DND-41 (cell line): ENCODE measurements around the gene NR1D1.
A peak's percentile ranks its signal among the peaks of the same experiment; 100 is the strongest.

Experiments
- ATAC-seq: fragments of 200-7000 bp; cut with Tn5 transposase; 3 replicates; pipeline ENCODE4 v1.9.1; 2021; ENCODE audit warnings: low read depth; ENCODE audit not compliant: insufficient read depth
- DNase-seq: peaks from one replicate; pipeline ENCODE4 v3.0.0-alpha.2; 2020
- H2AFZ ChIP-seq: 2 replicates; pipeline ENCODE4 v1.6.0; 2012; ENCODE audit warnings: low read depth, low read length
- H3K27ac ChIP-seq: 2 replicates; pipeline ENCODE4 v1.5.1; 2012; ENCODE audit warnings: low read length, inconsistent platforms
- H3K27me3 ChIP-seq: fragments of 200-600 bp; sonication (generic); 2 replicates; pipeline ENCODE4 v1.6.0; 2012; ENCODE audit warnings: low read length, mild to moderate bottlenecking, inconsistent platforms; ENCODE audit not compliant: insufficient read depth, poor library complexity
- H3K36me3 ChIP-seq: 2 replicates; pipeline ENCODE4 v1.5.1; 2012; ENCODE audit warnings: low read length, inconsistent platforms; ENCODE audit not compliant: insufficient read depth
- H3K4me1 ChIP-seq: 2 replicates; pipeline ENCODE4 v1.5.1; 2012; ENCODE audit warnings: mild to moderate bottlenecking, low read length; ENCODE audit not compliant: insufficient read depth
- H3K4me2 ChIP-seq: 2 replicates; pipeline ENCODE4 v1.6.0; 2012; ENCODE audit warnings: mild to moderate bottlenecking, moderate library complexity, low read length, inconsistent platforms; ENCODE audit not compliant: insufficient read depth
- H3K4me3 ChIP-seq, 2 experiments: fragments of 200-600 bp in 1 of 2; shearing (Covaris generic) in 1 of 2; 2 replicates each; pipeline ENCODE4 v1.5.1; 2012 to 2016; ENCODE audit warnings: inconsistent platforms in 2 of 2, low read length in 2 of 2, mild to moderate bottlenecking in 2 of 2, low read depth in 1 of 2, moderate library complexity in 1 of 2
- H3K79me2 ChIP-seq: 2 replicates; pipeline ENCODE4 v1.6.0; 2012; ENCODE audit warnings: low read length, inconsistent platforms; ENCODE audit not compliant: insufficient read depth
- H3K9ac ChIP-seq: 2 replicates; pipeline ENCODE4 v1.6.0; 2012; ENCODE audit warnings: low read depth, mild to moderate bottlenecking, inconsistent platforms, low read length, moderate library complexity
- H3K9me3 ChIP-seq: 2 replicates; pipeline ENCODE4 v1.5.1; 2012; ENCODE audit warnings: low read length, moderate library complexity, mild to moderate bottlenecking, inconsistent platforms; ENCODE audit not compliant: insufficient read depth, severe bottlenecking
- H4K20me1 ChIP-seq: 2 replicates; pipeline ENCODE4 v1.6.0; 2012; ENCODE audit warnings: low read length; ENCODE audit not compliant: insufficient read depth
- CTCF ChIP-seq: IDR thresholded peaks from 2 replicates; pipeline ENCODE4 v1.5.1; 2012; ENCODE audit warnings: borderline replicate concordance, low read length, moderate library complexity, mild to moderate bottlenecking; ENCODE audit not compliant: poor library complexity, severe bottlenecking; ENCODE audit errors: extremely low read depth
- EZH2 ChIP-seq: IDR thresholded peaks from 3 replicates; pipeline ENCODE4 v1.6.1; 2012; ENCODE audit warnings: borderline replicate concordance, low read depth, mild to moderate bottlenecking, moderate library complexity, low read length, inconsistent platforms; ENCODE audit not compliant: severe bottlenecking

Gene NR1D1

GRCh38 chr17:40121181-40122135 is 21.1 kb upstream of the NR1D1 start, which contains the start of gene MSL1:
Gene MSL1, plus strand, starts transcription at chr17:40121971. Its CDS starts 642 bp downstream, at chr17:40122613.
- Histone ChIP-seq H3K36me3 (peaks cover 25% of the 10 kb centered on the region), H3K4me2 (peak within 1 kb of the TSS; percentile 94), H3K27me3 (no peaks in the 10 kb centered on the region), H3K9ac (peak within 1 kb of the TSS; percentile 87), H3K4me1 (peaks cover 42% of the 10 kb centered on the region), H3K4me3 (peak within 1 kb of the TSS; percentile 74 to 79), H2AFZ (peak within 1 kb of the TSS; percentile 65), H4K20me1 (peaks cover 31% of the 10 kb centered on the region), H3K27ac (peak within 1 kb of the TSS; percentile 83), H3K79me2 (peaks cover 58% of the 10 kb centered on the region), H3K9me3 (no peaks in the 10 kb centered on the region)
- DNase-seq: peak; percentile 88
- peak; percentile 63 for ATAC-seq
- TF ChIP-seq EZH2 (no peak), CTCF (no peak)

GRCh38 chr17:40115101-40115436 is 14.7 kb upstream of the NR1D1 start:
- Histone ChIP-seq H3K9ac (no peak overlapping the region), H3K4me3 (no peak overlapping the region), H3K36me3 (no peaks in the 10 kb centered on the region), H3K4me1 (peaks cover 39% of the 10 kb centered on the region), H3K4me2 (no peak overlapping the region), H4K20me1 (no peaks in the 10 kb centered on the region), H3K27me3 (no peaks in the 10 kb centered on the region), H3K79me2 (peaks cover 2% of the 10 kb centered on the region; the same call in 1 of the 2 replicates), H2AFZ (no peak overlapping the region), H3K27ac (no peak overlapping the region), H3K9me3 (no peaks in the 10 kb centered on the region)
- DNase-seq: no peak
- no peak for TF ChIP-seq EZH2
- no peak for TF ChIP-seq CTCF
- ATAC-seq: no peak

GRCh38 chr17:40113907-40114245 is 13.5 kb upstream of the NR1D1 start:
- Histone ChIP-seq H3K9me3 (no peaks in the 10 kb centered on the region), H2AFZ (peak overlapping the region; percentile 59), H4K20me1 (no peaks in the 10 kb centered on the region), H3K27ac (peak overlapping the region; percentile 87), H3K27me3 (no peaks in the 10 kb centered on the region), H3K4me3 (peak overlapping the region; percentile 4 to 58; a peak in 3 of 4 replicates), H3K4me1 (peaks cover 42% of the 10 kb centered on the region), H3K79me2 (no peaks in the 10 kb centered on the region), H3K9ac (peak overlapping the region; percentile 59), H3K36me3 (no peaks in the 10 kb centered on the region), H3K4me2 (peak overlapping the region; percentile 74)
- DNase-seq (no peak), ATAC-seq (no peak)
- TF ChIP-seq EZH2 (no peak), CTCF (no peak)
